PC-3 (cell line): ENCODE results near the gene C9orf50. TPM values are rescaled to one million over a fixed set of nuclear protein-coding genes. Genes with fewer than 3 reads are reported as not detected.
"Not testable (repeated sequence)": the region's sequence is repeated elsewhere in the genome, so short reads cannot be mapped to it uniquely, and the experiment has no call there.

Experiments used
- ATAC-seq: fragments of 200-7000 bp; cut with Tn5 transposase; 2 replicates; pipeline ENCODE4 v1.9.1; 2020; ENCODE audit warnings: mild to moderate bottlenecking, moderate library complexity
- BruUV-seq: library from RNA; stranded (reverse); fragments of 400-500 nt; replicated peaks from 2 replicates; lab custom pipeline; 2021; lab: Mats Ljungman, UMichigan
- CTCF ChIA-PET: fragments of 300-600 bp; sonication (Branson Sonifier 250); formaldehyde crosslinking; loops from one replicate; lab custom pipeline; 2022; ENCODE audit warnings: antibody characterized with exemption; lab: Charles Lee
- POLR2A ChIA-PET: fragments of 300-600 bp; sonication (Branson Sonifier 250); formaldehyde crosslinking; loops from one replicate; lab custom pipeline; 2022; ENCODE audit warnings: antibody characterized with exemption; ENCODE audit not compliant: unreplicated experiment; lab: Charles Lee
- DNase-seq: peaks from one replicate; pipeline ENCODE4 v3.0.0-alpha.2; 2015
- H2AFZ ChIP-seq: fragments of 300-600 bp; sonication (generic); 2 replicates; pipeline ENCODE4 v1.6.0; 2016; ENCODE audit warnings: antibody characterized with exemption, low read length
- H3F3A ChIP-seq: fragments of 300-600 bp; sonication (generic); one replicate; pipeline ENCODE4 v1.6.0; 2017; ENCODE audit warnings: antibody characterized with exemption, low read length, control low read depth, mild to moderate bottlenecking; ENCODE audit not compliant: unreplicated experiment
- H3K27ac ChIP-seq: fragments of 300-600 bp; sonication (generic); 2 replicates; pipeline ENCODE4 v1.5.1; 2016; ENCODE audit warnings: mild to moderate bottlenecking, low read length
- H3K27me3 ChIP-seq: fragments of 300-600 bp; sonication (generic); 2 replicates; pipeline ENCODE4 v1.6.1; 2016; ENCODE audit warnings: low read length, mixed read lengths
- H3K36me3 ChIP-seq: fragments of 300-600 bp; sonication (generic); 2 replicates; pipeline ENCODE4 v1.6.1; 2016; ENCODE audit warnings: low read depth, mixed run types, low read length, mixed read lengths
- H3K4me1 ChIP-seq: fragments of 300-600 bp; sonication (generic); 2 replicates; pipeline ENCODE4 v1.5.1; 2016; ENCODE audit warnings: low read length; ENCODE audit not compliant: insufficient read depth
- H3K4me2 ChIP-seq: fragments of 300-600 bp; sonication (generic); 2 replicates; pipeline ENCODE4 v1.6.0; 2016; ENCODE audit warnings: low read length
- H3K4me3 ChIP-seq: fragments of 300-600 bp; sonication (generic); 2 replicates; pipeline ENCODE4 v1.5.1; 2016; ENCODE audit warnings: mild to moderate bottlenecking, low read length, mixed read lengths
- H3K79me2 ChIP-seq: fragments of 300-600 bp; sonication (generic); 2 replicates; pipeline ENCODE4 v1.6.1; 2017; ENCODE audit warnings: low read length, mixed read lengths
- H3K9ac ChIP-seq: fragments of 300-600 bp; sonication (generic); 2 replicates; pipeline ENCODE4 v1.6.0; 2016; ENCODE audit warnings: mild to moderate bottlenecking, low read length
- H3K9me2 ChIP-seq: fragments of 300-600 bp; sonication (generic); replicated peaks from 2 replicates; pipeline ENCODE4 v1.6.1; 2016; ENCODE audit warnings: mixed run types, low read length, mixed read lengths
- H3K9me3 ChIP-seq: fragments of 300-600 bp; sonication (generic); 2 replicates; pipeline ENCODE4 v1.6.1; 2016; ENCODE audit warnings: low read length, mixed read lengths
- H4K20me1 ChIP-seq: fragments of 300-600 bp; sonication (generic); 2 replicates; pipeline ENCODE4 v1.6.1; 2016; ENCODE audit warnings: low read length, mixed read lengths
- EZH2 ChIP-seq: fragments of 300-600 bp; sonication (generic); IDR thresholded peaks from one replicate; pipeline ENCODE4 v1.6.1; 2017; ENCODE audit warnings: antibody characterized with exemption, mild to moderate bottlenecking, low read length; ENCODE audit not compliant: unreplicated experiment
- EZH2phosphoT487 ChIP-seq: fragments of 300-600 bp; sonication (generic); IDR thresholded peaks from 2 replicates; pipeline ENCODE4 v1.6.1; 2018; ENCODE audit warnings: mild to moderate bottlenecking, antibody characterized with exemption, low read length, borderline replicate concordance
- intact Hi-C: fragments of 100-400 bp; cut with micrococcal nuclease; formaldehyde crosslinking; loops from 2 replicates; pipeline ENCODE4 v1.9.0; 2023
- total RNA-seq: library from RNA; depleted of rRNA; stranded (reverse); fragments of >200 nt; gene quantifications from 2 replicates; pipeline ENCODE4 v1.2.3, GENCODE V29; 2014
- TF ChIP-seq, protein P1 (sequence below): fragments of 300-600 bp; sonication (generic); conservative IDR thresholded peaks from 2 replicates; pipeline ENCODE4 v1.5.1; 2017; ENCODE audit warnings: antibody characterized with exemption, low read depth, mild to moderate bottlenecking, low read length

Gene C9orf50
- total RNA-seq, 1 experiment from 2014 or later = not detected

- H3K4me1 ChIP-seq = peaks cover 2% of the 10 kb centered on the region; the same call in 1 of the 2 replicates
- no peak overlapping the region for H3K27ac ChIP-seq
- H3F3A ChIP-seq = no peaks in the 10 kb centered on the region
- H2AFZ ChIP-seq = no peak overlapping the region
- no peaks in the 10 kb centered on the region for H4K20me1 ChIP-seq
- no peaks in the 10 kb centered on the region for H3K9me3 ChIP-seq
- no peaks in the 10 kb centered on the region for H3K79me2 ChIP-seq
- no peaks in the 10 kb centered on the region for H3K27me3 ChIP-seq
- TF ChIP-seq, protein P1, sequence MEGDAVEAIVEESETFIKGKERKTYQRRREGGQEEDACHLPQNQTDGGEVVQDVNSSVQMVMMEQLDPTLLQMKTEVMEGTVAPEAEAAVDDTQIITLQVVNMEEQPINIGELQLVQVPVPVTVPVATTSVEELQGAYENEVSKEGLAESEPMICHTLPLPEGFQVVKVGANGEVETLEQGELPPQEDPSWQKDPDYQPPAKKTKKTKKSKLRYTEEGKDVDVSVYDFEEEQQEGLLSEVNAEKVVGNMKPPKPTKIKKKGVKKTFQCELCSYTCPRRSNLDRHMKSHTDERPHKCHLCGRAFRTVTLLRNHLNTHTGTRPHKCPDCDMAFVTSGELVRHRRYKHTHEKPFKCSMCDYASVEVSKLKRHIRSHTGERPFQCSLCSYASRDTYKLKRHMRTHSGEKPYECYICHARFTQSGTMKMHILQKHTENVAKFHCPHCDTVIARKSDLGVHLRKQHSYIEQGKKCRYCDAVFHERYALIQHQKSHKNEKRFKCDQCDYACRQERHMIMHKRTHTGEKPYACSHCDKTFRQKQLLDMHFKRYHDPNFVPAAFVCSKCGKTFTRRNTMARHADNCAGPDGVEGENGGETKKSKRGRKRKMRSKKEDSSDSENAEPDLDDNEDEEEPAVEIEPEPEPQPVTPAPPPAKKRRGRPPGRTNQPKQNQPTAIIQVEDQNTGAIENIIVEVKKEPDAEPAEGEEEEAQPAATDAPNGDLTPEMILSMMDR = no peak
- no peak for TF ChIP-seq EZH2phosphoT487
- no peak for TF ChIP-seq EZH2
- ChIA-PET CTCF (no interaction called here), POLR2A (interaction anchor here (0.6 kb wide), 1 partner anchor 422 kb away, joined by 3 read pairs; no protein-coding TSS in a partner anchor)
- no peak overlapping the region for H3K9ac ChIP-seq
- DNase-seq (no peak), ATAC-seq (no peak)
- no TSS peak for BruUV-seq
- no peaks in the 10 kb centered on the region for H3K36me3 ChIP-seq
- H3K4me3 ChIP-seq = no peak overlapping the region
- H3K9me2 ChIP-seq = no peaks in the 10 kb centered on the region
- intact Hi-C loops = no loop called here
- no peak overlapping the region for H3K4me2 ChIP-seq
Observed at GRCh38 chr9:129595903-129596540, 24.9 kb downstream of the C9orf50 start.

DNA sequence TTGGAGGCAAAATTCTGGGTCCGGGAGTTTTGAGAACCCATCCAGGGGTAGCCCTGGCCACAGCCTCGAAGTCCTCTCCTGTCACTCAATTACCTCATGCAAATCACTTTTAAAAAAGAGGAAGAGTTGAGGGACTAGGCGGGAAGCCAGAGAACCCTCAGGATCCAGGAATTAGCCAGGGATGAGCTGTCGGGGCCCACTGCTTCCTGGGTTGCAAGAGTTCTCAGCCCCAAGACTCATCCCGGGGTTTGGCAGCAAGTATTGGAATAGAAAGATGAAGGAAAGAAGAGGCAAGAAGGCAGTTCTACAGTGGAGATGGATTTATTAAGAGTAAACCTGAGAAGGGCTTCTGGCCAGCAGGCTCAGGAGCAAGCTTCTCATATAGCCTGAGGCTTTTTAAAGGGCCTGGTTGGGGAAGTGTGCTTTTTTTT lies 25.6 kb downstream of the C9orf50 start:
- Histone ChIP-seq H3K27me3 (no peaks in the 10 kb centered on the region), H3K27ac (no peak overlapping the region), H3F3A (no peaks in the 10 kb centered on the region), H3K4me2 (no peak overlapping the region), H3K4me1 (peaks cover 2% of the 10 kb centered on the region; the same call in 1 of the 2 replicates), H4K20me1 (no peaks in the 10 kb centered on the region), H3K4me3 (no peak overlapping the region), H3K9me2 (no peaks in the 10 kb centered on the region), H3K36me3 (no peaks in the 10 kb centered on the region), H3K9me3 (no peaks in the 10 kb centered on the region), H2AFZ (no peak overlapping the region), H3K9ac (no peak overlapping the region), H3K79me2 (no peaks in the 10 kb centered on the region)
- intact Hi-C loops = no loop called here
- DNase-seq (peak; percentile 8), ATAC-seq (no peak)
- TF ChIP-seq, protein P1 = no peak
- TF ChIP-seq EZH2phosphoT487 (no peak), EZH2 (no peak)
- ChIA-PET CTCF (no interaction called here), POLR2A (interaction anchor here (0.6 kb wide), 2 partner anchors 34 to 421 kb away, joined by 3 to 7 read pairs; no protein-coding TSS in a partner anchor)
- BruUV-seq = no TSS peak

DNA sequence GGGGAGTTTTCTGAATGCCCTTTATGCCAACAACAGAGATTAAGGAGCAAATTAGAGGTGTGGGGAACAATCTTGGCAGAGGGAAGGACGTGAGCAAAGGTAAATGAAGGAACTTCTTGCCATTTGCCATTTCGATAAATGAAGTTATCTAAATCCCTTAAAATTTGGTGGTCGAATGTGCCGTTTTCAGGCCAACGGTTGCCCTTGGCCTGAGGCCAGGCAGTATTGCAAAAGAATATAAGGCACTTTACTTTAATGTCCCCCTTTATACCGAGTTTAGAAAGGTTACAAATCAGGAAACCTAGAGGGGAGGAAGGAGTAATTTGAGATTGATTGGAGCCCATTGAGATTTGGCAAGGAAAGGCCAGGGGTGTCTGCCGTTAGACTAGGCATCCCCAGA lies 26.3 kb downstream of the C9orf50 start:
- no peak for TF ChIP-seq EZH2phosphoT487
- TF ChIP-seq EZH2 = no peak
- TF ChIP-seq, protein P1 = no peak
- ATAC-seq = no peak
- intact Hi-C loops = no loop called here
- POLR2A ChIA-PET = no interaction called here
- Histone ChIP-seq H3K36me3 (no peaks in the 10 kb centered on the region), H3K9me2 (no peaks in the 10 kb centered on the region), H3K4me3 (no peak overlapping the region), H2AFZ (no peak overlapping the region), H3K4me1 (peaks cover 2% of the 10 kb centered on the region; the same call in 1 of the 2 replicates), H3F3A (no peaks in the 10 kb centered on the region), H3K79me2 (no peaks in the 10 kb centered on the region), H3K27me3 (no peaks in the 10 kb centered on the region), H3K27ac (no peak overlapping the region), H3K9ac (no peak overlapping the region), H3K9me3 (no peaks in the 10 kb centered on the region), H3K4me2 (no peak overlapping the region), H4K20me1 (no peaks in the 10 kb centered on the region)
- no TSS peak for BruUV-seq
- DNase-seq = no peak
- CTCF ChIA-PET = no interaction called here

GRCh38 chr9:129592790-129593189 lies 28.1 kb downstream of the C9orf50 start:
- H3K4me2 ChIP-seq, intact Hi-C loops, ATAC-seq, POLR2A ChIA-PET, H3K9me2 ChIP-seq, H3K9ac ChIP-seq, H3K4me1 ChIP-seq, H3K4me3 ChIP-seq, H3K36me3 ChIP-seq, H3K27ac ChIP-seq, DNase-seq, H4K20me1 ChIP-seq, H2AFZ ChIP-seq, CTCF ChIA-PET, H3K27me3 ChIP-seq, H3F3A ChIP-seq, H3K79me2 ChIP-seq, H3K9me3 ChIP-seq, BruUV-seq: not testable (repeated sequence)
